Mesenchymal stem cell (in vitro differentiated cells and primary cell): ENCODE measurements around the gene GLI1.
"Not testable (repeated sequence)": the region's sequence is repeated elsewhere in the genome, so short reads cannot be mapped to it uniquely, and the experiment has no call there.

ENCODE experiments used
- DNase-seq: peaks from one replicate; pipeline ENCODE4 v3.0.0-alpha.2; 2013
- H2AFZ ChIP-seq: one replicate; pipeline ENCODE4 v1.6.1; 2013; ENCODE audit warnings: low read depth, mild to moderate bottlenecking, control low read depth, inconsistent platforms, low read length, moderate library complexity
- H2AK5ac ChIP-seq: 2 replicates; pipeline ENCODE4 v1.6.1; 2013; ENCODE audit warnings: low read length, moderate library complexity, mild to moderate bottlenecking, inconsistent platforms; ENCODE audit not compliant: severe bottlenecking
- H2BK120ac ChIP-seq: one replicate; pipeline ENCODE4 v1.6.1; 2013; ENCODE audit warnings: low read depth, mild to moderate bottlenecking, inconsistent platforms, low read length, moderate library complexity
- H2BK12ac ChIP-seq, 2 experiments: one replicate each; pipeline ENCODE4 v1.6.1; 2013; ENCODE audit warnings: inconsistent platforms in 2 of 2, low read length in 2 of 2, mild to moderate bottlenecking in 2 of 2, moderate library complexity in 2 of 2, control low read depth in 1 of 2
- H2BK15ac ChIP-seq: one replicate; pipeline ENCODE4 v1.6.1; 2013; ENCODE audit warnings: mild to moderate bottlenecking, low read depth, inconsistent platforms; ENCODE audit not compliant: poor library complexity, severe bottlenecking
- H2BK5ac ChIP-seq: 2 replicates; pipeline ENCODE4 v1.6.1; 2013; ENCODE audit warnings: low read depth, mild to moderate bottlenecking, low read length, control low read depth, inconsistent platforms; ENCODE audit not compliant: poor library complexity, severe bottlenecking
- H3K14ac ChIP-seq, 2 experiments: one replicate each; pipeline ENCODE4 v1.6.1; 2013; ENCODE audit warnings: inconsistent platforms in 2 of 2, low read length in 2 of 2, control low read depth in 1 of 2, mild to moderate bottlenecking in 1 of 2, moderate library complexity in 1 of 2
- H3K18ac ChIP-seq, 2 experiments: one replicate each; pipeline ENCODE4 v1.6.1; 2013; ENCODE audit warnings: inconsistent platforms in 2 of 2, low read length in 2 of 2, control low read depth in 1 of 2, low read depth in 1 of 2, mild to moderate bottlenecking in 1 of 2
- H3K23ac ChIP-seq, 2 experiments: one replicate each; pipeline ENCODE4 v1.6.1; 2013; ENCODE audit warnings: inconsistent platforms in 2 of 2, low read length in 2 of 2, mild to moderate bottlenecking in 2 of 2, moderate library complexity in 2 of 2, control low read depth in 1 of 2
- H3K27ac ChIP-seq: 2 replicates; pipeline ENCODE4 v1.5.1; 2013; ENCODE audit warnings: mild to moderate bottlenecking, moderate library complexity, low read length, control low read depth, inconsistent platforms; ENCODE audit not compliant: poor library complexity, severe bottlenecking
- H3K27me3 ChIP-seq, 2 experiments: 2 replicates each; pipeline versions ENCODE4 v1.6.1 to v1.7.0; 2013; ENCODE audit warnings: low read length in 2 of 2, mild to moderate bottlenecking in 2 of 2, moderate library complexity in 2 of 2, control low read depth in 1 of 2, inconsistent platforms in 1 of 2; ENCODE audit not compliant: control insufficient read depth in 1 of 2, insufficient read depth in 1 of 2
- H3K36me3 ChIP-seq, 2 experiments: 2 replicates each; pipeline versions ENCODE4 v1.6.1 to v1.7.0; 2013; ENCODE audit warnings: low read length in 2 of 2, control low read depth in 1 of 2, inconsistent platforms in 1 of 2, low read depth in 1 of 2, mild to moderate bottlenecking in 1 of 2; ENCODE audit not compliant: insufficient read depth in 2 of 2, control insufficient read depth in 1 of 2
- H3K4ac ChIP-seq, 2 experiments: one replicate each; pipeline ENCODE4 v1.6.1; 2013; ENCODE audit warnings: inconsistent platforms in 2 of 2, low read length in 2 of 2, mild to moderate bottlenecking in 2 of 2, moderate library complexity in 2 of 2, control low read depth in 1 of 2, low read depth in 1 of 2
- H3K4me1 ChIP-seq: 2 replicates; pipeline ENCODE4 v1.6.1; 2013; ENCODE audit warnings: low read depth, low read length, control low read depth; ENCODE audit not compliant: control insufficient read depth, insufficient read depth
- H3K4me2 ChIP-seq: 2 replicates; pipeline ENCODE4 v1.6.1; 2013; ENCODE audit warnings: low read length, mild to moderate bottlenecking, inconsistent platforms; ENCODE audit not compliant: poor library complexity, severe bottlenecking
- H3K4me3 ChIP-seq, 2 experiments: 2 replicates each; pipeline versions ENCODE4 v1.5.1 to v1.7.0; 2013; ENCODE audit warnings: low read length in 2 of 2, mild to moderate bottlenecking in 2 of 2, control low read depth in 1 of 2, low read depth in 1 of 2; ENCODE audit not compliant: insufficient read depth in 1 of 2
- H3K79me1 ChIP-seq: replicated peaks from 2 replicates; pipeline ENCODE4 v1.6.1; 2013; ENCODE audit warnings: mild to moderate bottlenecking, control low read depth, low read length, inconsistent platforms; ENCODE audit not compliant: poor library complexity, severe bottlenecking
- H3K9ac ChIP-seq: 2 replicates; pipeline ENCODE4 v1.7.0; 2013; ENCODE audit warnings: mild to moderate bottlenecking, low read length, moderate library complexity
- H3K9me3 ChIP-seq: 2 replicates; pipeline ENCODE4 v1.7.0; 2013; ENCODE audit warnings: mild to moderate bottlenecking, low read length; ENCODE audit not compliant: control insufficient read depth
- H4K8ac ChIP-seq: one replicate; pipeline ENCODE4 v1.6.1; 2013; ENCODE audit warnings: inconsistent platforms, mild to moderate bottlenecking, low read length, moderate library complexity
- H4K91ac ChIP-seq: one replicate; pipeline ENCODE4 v1.6.1; 2013; ENCODE audit warnings: mild to moderate bottlenecking, low read length, inconsistent platforms
- WGBS: methylation state at CpG from one replicate; pipeline ENCODE4 v1.1.7; 2013; ENCODE audit warnings: mixed read lengths; 5-methylcytosine and 5-hydroxymethylcytosine counted together

The GLI1 gene

DNA sequence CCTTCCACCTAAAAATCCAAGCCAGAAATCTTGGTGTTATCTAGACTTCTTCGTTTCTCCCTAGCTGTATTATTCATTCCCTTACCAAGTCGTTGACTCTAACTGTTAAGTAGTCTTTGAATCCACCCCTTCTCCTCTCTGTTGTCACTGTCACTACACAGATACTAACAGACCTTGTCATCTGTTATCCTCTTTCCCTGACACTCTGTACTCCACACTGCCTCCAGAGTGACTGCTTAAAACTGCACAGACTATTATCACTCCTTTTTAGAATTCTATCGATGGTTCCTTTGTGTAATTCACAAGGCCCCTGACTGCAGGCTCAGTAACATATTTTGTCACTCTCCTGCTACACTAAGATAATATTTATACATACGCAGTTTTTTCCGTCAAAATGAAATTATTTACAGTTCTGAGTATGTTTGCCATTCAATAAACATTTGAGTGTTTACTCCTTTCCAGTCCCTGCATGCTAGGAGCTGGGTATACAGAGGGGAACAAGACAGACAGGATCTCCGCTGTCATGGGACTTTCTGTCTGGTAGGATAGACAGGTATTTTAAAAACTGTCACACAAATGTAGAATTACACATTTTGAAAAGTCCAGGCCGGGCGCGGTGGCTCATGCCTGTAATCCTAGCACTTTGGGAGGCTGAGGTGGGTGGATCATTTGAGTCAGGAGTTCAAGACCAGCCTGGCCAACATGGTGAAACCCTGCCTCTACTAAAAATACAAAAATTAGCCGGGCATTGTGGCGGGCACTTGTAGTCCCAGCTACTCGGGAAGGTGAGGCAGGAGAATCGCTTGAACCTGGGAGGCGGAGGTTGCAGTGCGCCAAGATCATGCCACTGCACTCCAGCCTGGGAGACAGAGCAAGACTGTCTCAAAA lies 32.1 kb downstream of the GLI1 start:
- Histone ChIP-seq H3K27ac (no peak overlapping the region), H3K4me3 (no peak overlapping the region), H4K91ac (no peak overlapping the region), H2BK120ac (no peak overlapping the region), H3K18ac (no peak overlapping the region), H2BK15ac (no peak overlapping the region), H3K4ac (no peak overlapping the region), H3K4me1 (peaks cover 12% of the 10 kb centered on the region), H3K27me3 (no peaks in the 10 kb centered on the region), H3K4me2 (no peak overlapping the region), H3K79me1 (peaks cover 12% of the 10 kb centered on the region), H2BK5ac (no peak overlapping the region), H3K9me3 (no peaks in the 10 kb centered on the region), H4K8ac (no peak overlapping the region), H3K9ac (no peak overlapping the region), H2AFZ (no peak overlapping the region), H3K36me3 (peaks cover 42 to 48% of the 10 kb centered on the region in 2 experiments), H3K23ac (no peak overlapping the region), H3K14ac (no peak overlapping the region), H2BK12ac (no peak overlapping the region), H2AK5ac (no peak overlapping the region)
- WGBS = 96% methylated on average over 14 of the region's 15 CpGs
- peak; percentile 43 for DNase-seq

DNA sequence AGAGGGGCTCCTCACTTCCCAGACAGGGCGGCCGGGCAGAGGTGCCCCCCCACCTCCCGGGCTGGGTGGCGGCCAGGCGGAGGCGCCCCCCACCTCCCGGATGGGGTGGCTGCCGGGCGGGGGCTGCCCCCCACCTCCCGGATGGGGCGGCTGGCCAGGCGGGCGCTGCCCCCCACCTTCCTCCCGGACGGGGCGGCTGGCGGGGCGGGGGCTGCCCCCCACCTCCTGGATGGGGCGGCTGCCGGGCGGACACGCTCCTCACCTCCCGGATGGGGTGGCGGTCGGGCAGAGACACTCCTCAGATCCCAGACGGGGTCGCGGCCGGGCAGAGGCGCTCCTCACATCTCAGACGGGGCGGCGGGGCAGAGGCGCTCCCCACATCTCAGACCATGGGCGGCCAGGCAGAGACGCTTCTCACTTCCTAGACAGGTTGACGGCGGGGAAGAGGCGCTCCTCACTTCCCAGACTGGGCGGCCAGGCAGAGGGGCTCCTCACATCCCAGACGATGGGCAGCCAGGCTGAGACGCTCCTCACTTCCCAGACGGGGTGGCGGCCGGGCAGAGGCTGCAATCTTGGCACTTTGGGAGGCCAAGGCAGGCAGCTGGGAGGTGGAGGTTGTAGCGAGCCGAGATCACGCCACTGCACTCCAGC lies 35.6 kb downstream of the GLI1 start:
- H3K79me1 ChIP-seq = peaks cover 24% of the 10 kb centered on the region
- H3K23ac ChIP-seq, H2BK120ac ChIP-seq, DNase-seq, H3K18ac ChIP-seq, H4K91ac ChIP-seq, H2BK5ac ChIP-seq, H2BK12ac ChIP-seq, H2AK5ac ChIP-seq, H3K4me3 ChIP-seq, H3K9me3 ChIP-seq, H2AFZ ChIP-seq, H3K27me3 ChIP-seq, H2BK15ac ChIP-seq, H3K4me1 ChIP-seq, H3K4ac ChIP-seq, H3K14ac ChIP-seq, H3K4me2 ChIP-seq, H3K27ac ChIP-seq, H4K8ac ChIP-seq, H3K9ac ChIP-seq: not testable (repeated sequence)
- peaks cover 62 to 64% of the 10 kb centered on the region in 2 experiments for H3K36me3 ChIP-seq
- WGBS = 98% methylated on average over 36 of the region's 48 CpGs

DNA sequence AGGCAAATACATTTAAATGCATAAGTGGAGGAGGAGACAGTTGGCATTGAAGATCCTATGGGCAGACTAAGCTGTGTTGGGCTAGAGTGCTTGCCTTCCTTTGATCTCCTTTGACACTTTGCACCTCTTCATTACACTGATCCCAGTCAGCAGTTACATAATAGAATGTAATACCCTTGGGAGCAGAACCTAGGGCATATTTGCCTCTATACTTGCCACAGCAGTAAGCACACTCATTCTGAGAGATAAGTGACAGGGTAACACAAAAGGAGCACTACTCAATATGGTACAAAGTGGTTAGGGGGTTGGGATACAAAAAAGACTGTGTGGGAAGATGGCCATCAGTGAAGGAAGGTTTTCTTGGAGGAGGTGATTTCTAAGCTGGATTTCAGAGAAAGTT lies 37.2 kb downstream of the GLI1 start:
- Histone ChIP-seq H3K9me3 (no peaks in the 10 kb centered on the region), H4K91ac (no peak overlapping the region), H3K27ac (no peak overlapping the region), H3K23ac (no peak overlapping the region), H3K4me1 (no peaks in the 10 kb centered on the region), H2BK12ac (no peak overlapping the region), H3K36me3 (peaks cover 64 to 65% of the 10 kb centered on the region in 2 experiments), H3K18ac (no peak overlapping the region), H3K27me3 (no peaks in the 10 kb centered on the region), H3K4me3 (no peak overlapping the region), H3K9ac (no peak overlapping the region), H2AK5ac (no peak overlapping the region), H4K8ac (no peak overlapping the region), H3K79me1 (peaks cover 30% of the 10 kb centered on the region), H2BK15ac (no peak overlapping the region), H3K14ac (no peak overlapping the region), H3K4me2 (no peak overlapping the region), H2BK5ac (no peak overlapping the region), H2BK120ac (no peak overlapping the region), H2AFZ (no peak overlapping the region), H3K4ac (no peak overlapping the region)
- DNase-seq = no peak
